ENCODE measurements around the gene TXK.

DNA sequence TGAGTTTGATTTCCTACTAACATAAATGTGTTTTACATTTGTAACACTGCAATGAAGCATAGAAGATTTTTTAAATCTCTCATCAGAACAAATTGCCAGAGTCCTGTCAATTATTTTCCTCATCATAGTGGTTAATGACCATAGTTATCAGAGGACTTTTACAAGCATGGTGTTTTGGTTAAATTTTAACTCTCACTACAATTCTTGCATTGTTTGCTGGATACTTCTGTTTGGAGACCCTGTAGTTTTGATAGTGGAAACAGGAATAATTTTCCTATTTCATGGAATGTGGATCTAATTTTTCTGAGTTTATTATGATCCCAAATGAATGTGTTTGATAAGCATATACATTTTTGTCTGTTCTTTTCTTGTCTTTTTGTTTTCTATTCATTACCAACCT lies 100.6 kb downstream of the TXK start:
- TF ChIP-seq, protein P1, sequence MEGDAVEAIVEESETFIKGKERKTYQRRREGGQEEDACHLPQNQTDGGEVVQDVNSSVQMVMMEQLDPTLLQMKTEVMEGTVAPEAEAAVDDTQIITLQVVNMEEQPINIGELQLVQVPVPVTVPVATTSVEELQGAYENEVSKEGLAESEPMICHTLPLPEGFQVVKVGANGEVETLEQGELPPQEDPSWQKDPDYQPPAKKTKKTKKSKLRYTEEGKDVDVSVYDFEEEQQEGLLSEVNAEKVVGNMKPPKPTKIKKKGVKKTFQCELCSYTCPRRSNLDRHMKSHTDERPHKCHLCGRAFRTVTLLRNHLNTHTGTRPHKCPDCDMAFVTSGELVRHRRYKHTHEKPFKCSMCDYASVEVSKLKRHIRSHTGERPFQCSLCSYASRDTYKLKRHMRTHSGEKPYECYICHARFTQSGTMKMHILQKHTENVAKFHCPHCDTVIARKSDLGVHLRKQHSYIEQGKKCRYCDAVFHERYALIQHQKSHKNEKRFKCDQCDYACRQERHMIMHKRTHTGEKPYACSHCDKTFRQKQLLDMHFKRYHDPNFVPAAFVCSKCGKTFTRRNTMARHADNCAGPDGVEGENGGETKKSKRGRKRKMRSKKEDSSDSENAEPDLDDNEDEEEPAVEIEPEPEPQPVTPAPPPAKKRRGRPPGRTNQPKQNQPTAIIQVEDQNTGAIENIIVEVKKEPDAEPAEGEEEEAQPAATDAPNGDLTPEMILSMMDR (IDR thresholded peaks at IDR 0.05): no peak
- no peak for TF ChIP-seq POLR2A (IDR thresholded peaks at IDR 0.05)

All from lower leg skin (tissue), 3 donors.